Endothelial cell of umbilical vein (primary cell): ENCODE measurements around the gene SKI.

Source experiments
- EZH2 ChIP-seq: IDR thresholded peaks from 2 replicates; pipeline ENCODE4 v1.6.1; 2012; ENCODE audit warnings: borderline replicate concordance, low read depth, mild to moderate bottlenecking, moderate library complexity, low read length, inconsistent platforms; ENCODE audit not compliant: severe bottlenecking
- FOS ChIP-seq: IDR thresholded peaks from 2 replicates; pipeline ENCODE4 v1.6.1; 2011; ENCODE audit warnings: mild to moderate bottlenecking, low read length, moderate library complexity, borderline replicate concordance; ENCODE audit not compliant: insufficient read depth
- GATA2 ChIP-seq: IDR thresholded peaks from 2 replicates; pipeline ENCODE4 v1.7.0; 2011; ENCODE audit warnings: low read depth, mild to moderate bottlenecking, moderate library complexity, mixed read lengths, low read length; ENCODE audit not compliant: insufficient read length, insufficient read depth
- JUN ChIP-seq: IDR thresholded peaks from 2 replicates; pipeline ENCODE4 v1.6.1; 2011; ENCODE audit warnings: borderline replicate concordance, low read depth; ENCODE audit not compliant: insufficient read length, insufficient read depth
- MYC ChIP-seq: IDR thresholded peaks from one replicate; pipeline ENCODE4 v1.6.1; 2011; ENCODE audit warnings: mild to moderate bottlenecking, low read depth, low read length
- POLR2A ChIP-seq: IDR thresholded peaks from 2 replicates; pipeline ENCODE4 v1.6.1; 2012; ENCODE audit warnings: low read depth, mild to moderate bottlenecking, control low read depth, low read length
- POLR2AphosphoS5 ChIP-seq: IDR thresholded peaks from 2 replicates; pipeline ENCODE4 v1.6.1; 2012; ENCODE audit warnings: low read depth, mild to moderate bottlenecking, control low read depth, low read length, moderate library complexity; ENCODE audit not compliant: insufficient read depth
- TF ChIP-seq, protein P1 (sequence below), 2 donors: IDR thresholded peaks; 1 replicate in 1 of 2; 2 replicates in 1 of 2; pipeline ENCODE4 v1.5.1; 2011; ENCODE audit warnings: low read length in 2 of 2, mild to moderate bottlenecking in 2 of 2, moderate library complexity in 2 of 2, control low read depth in 1 of 2, inconsistent platforms in 1 of 2, low read depth in 1 of 2; ENCODE audit not compliant: insufficient read depth in 1 of 2; ENCODE audit errors: extremely low read depth in 1 of 2
- TF ChIP-seq, protein P2 (sequence below): IDR thresholded peaks from 2 replicates; pipeline ENCODE4 v1.6.1; 2011; ENCODE audit not compliant: insufficient read depth, insufficient read length

DNA sequence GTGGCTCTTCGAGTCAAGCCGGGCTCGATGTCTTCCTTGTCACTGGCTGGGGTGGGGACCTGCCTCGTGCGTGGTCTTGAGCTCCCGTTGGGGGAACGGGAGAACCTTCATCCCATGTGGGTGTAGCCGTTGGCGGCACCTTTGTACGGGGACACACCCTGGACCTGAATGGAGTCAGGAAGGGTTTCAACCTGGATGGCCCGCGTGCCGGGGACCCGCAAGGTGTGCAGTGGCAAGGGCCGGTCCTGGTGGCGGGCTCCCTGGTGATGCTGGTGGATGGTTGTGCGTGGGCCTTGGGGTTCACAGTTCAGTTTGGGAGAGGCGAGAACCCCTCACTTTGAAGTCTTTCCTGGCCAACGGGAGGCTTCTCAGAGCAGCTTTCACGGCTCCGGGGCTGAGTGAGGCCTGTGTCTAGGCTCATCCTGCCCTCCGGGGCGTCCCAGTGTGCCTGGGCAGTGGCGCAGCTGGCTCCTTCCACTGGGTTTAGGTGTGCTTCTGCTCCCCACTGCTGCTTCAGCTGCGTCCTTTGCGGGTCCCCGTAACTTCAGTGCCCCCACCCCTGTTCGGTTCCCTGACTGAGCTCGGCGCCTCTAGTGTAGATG, 11.4 kb downstream of the SKI start:
- TF ChIP-seq, protein P1, sequence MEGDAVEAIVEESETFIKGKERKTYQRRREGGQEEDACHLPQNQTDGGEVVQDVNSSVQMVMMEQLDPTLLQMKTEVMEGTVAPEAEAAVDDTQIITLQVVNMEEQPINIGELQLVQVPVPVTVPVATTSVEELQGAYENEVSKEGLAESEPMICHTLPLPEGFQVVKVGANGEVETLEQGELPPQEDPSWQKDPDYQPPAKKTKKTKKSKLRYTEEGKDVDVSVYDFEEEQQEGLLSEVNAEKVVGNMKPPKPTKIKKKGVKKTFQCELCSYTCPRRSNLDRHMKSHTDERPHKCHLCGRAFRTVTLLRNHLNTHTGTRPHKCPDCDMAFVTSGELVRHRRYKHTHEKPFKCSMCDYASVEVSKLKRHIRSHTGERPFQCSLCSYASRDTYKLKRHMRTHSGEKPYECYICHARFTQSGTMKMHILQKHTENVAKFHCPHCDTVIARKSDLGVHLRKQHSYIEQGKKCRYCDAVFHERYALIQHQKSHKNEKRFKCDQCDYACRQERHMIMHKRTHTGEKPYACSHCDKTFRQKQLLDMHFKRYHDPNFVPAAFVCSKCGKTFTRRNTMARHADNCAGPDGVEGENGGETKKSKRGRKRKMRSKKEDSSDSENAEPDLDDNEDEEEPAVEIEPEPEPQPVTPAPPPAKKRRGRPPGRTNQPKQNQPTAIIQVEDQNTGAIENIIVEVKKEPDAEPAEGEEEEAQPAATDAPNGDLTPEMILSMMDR (IDR thresholded peaks at IDR 0.05; ENCODE audit: extremely low read depth in 1 of 2, insufficient read depth in 1 of 2, low read depth in 1 of 2, low read length in 2 of 2) = no peak
- TF ChIP-seq FOS (no peak), POLR2A (no peak), POLR2AphosphoS5 (no peak), MYC (no peak), EZH2 (no peak), JUN (no peak), GATA2 (no peak)
- TF ChIP-seq, protein P2, sequence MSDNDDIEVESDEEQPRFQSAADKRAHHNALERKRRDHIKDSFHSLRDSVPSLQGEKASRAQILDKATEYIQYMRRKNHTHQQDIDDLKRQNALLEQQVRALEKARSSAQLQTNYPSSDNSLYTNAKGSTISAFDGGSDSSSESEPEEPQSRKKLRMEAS = no peak
